ENCODE data around the gene KNDC1. TPM values are rescaled to one million over a fixed set of nuclear protein-coding genes. Genes with fewer than 3 reads are reported as not detected.
"Not testable (repeated sequence)": the region's sequence is repeated elsewhere in the genome, so short reads cannot be mapped to it uniquely, and the experiment has no call there.

Gene KNDC1
- total RNA-seq, 1 experiment from 2014 or later = 1.2 TPM

GRCh38 chr10:133263674-133264073 is 103.7 kb downstream of the KNDC1 start:
- intact Hi-C loops (cut with micrococcal nuclease; ENCODE audit: unreplicated experiment) = no loop called here
- Mint-ChIP-seq H3K36me3 (ENCODE audit: insufficient read depth, unreplicated experiment) (peaks cover 22% of the 10 kb centered on the region), H3K27ac (ENCODE audit: unreplicated experiment) (no peak overlapping the region), H3K27me3 (ENCODE audit: unreplicated experiment) (no peaks in the 10 kb centered on the region), H3K9me3 (ENCODE audit: low read depth, unreplicated experiment) (no peaks in the 10 kb centered on the region), H3K4me3 (ENCODE audit: low read depth, unreplicated experiment) (no peak overlapping the region), H3K4me1 (ENCODE audit: low read depth, unreplicated experiment) (peaks cover 19% of the 10 kb centered on the region)
- TF ChIP-seq CTCF (IDR thresholded peaks at IDR 0.05; ENCODE audit: unreplicated experiment) = no peak
- BruUV-seq (replicated peaks) = no TSS peak
- DNase-seq = no peak
- CTCF ChIA-PET = no interaction called here

- no peak overlapping the region for H3K4me3 Mint-ChIP-seq (ENCODE audit: low read depth, unreplicated experiment)
- no peak for TF ChIP-seq CTCF (IDR thresholded peaks at IDR 0.05; ENCODE audit: unreplicated experiment)
- CTCF ChIA-PET = no interaction called here
- H3K9me3 Mint-ChIP-seq (ENCODE audit: low read depth, unreplicated experiment) = no peaks in the 10 kb centered on the region
- BruUV-seq (replicated peaks) = no TSS peak
- peaks cover 12% of the 10 kb centered on the region for H3K4me1 Mint-ChIP-seq (ENCODE audit: low read depth, unreplicated experiment)
- peaks cover 15% of the 10 kb centered on the region for H3K36me3 Mint-ChIP-seq (ENCODE audit: insufficient read depth, unreplicated experiment)
- DNase-seq = no peak
- intact Hi-C loops (cut with micrococcal nuclease; ENCODE audit: unreplicated experiment) = no loop called here
- no peak overlapping the region for H3K27ac Mint-ChIP-seq (ENCODE audit: unreplicated experiment)
- no peaks in the 10 kb centered on the region for H3K27me3 Mint-ChIP-seq (ENCODE audit: unreplicated experiment)
Observed at GRCh38 chr10:133264461-133264860, 104.4 kb downstream of the KNDC1 start.

DNA sequence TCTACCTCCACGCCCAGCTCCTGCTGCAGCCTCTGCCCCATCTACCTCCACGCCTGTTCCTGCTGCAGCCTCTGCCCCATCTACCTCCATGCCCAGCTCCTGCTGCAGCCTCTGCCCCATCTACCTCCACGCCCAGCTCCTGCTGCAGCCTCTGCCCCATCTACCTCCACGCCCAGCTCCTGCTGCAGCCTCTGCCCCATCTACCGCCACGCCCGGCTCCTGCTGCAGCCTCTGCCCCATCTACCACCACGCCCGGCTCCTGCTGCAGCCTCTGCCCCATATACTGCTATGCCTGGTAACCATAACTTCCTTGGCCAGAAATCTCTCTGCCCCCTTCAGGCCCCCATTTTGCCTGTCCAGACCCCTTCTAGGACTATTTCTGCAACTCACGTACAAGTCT is 105.0 kb downstream of the KNDC1 start:
- H3K4me3 Mint-ChIP-seq (ENCODE audit: low read depth, unreplicated experiment); H3K27me3 Mint-ChIP-seq (ENCODE audit: unreplicated experiment); H3K4me1 Mint-ChIP-seq (ENCODE audit: low read depth, unreplicated experiment); BruUV-seq (replicated peaks); DNase-seq; H3K27ac Mint-ChIP-seq (ENCODE audit: unreplicated experiment); CTCF ChIA-PET; intact Hi-C loops (cut with micrococcal nuclease; ENCODE audit: unreplicated experiment); H3K9me3 Mint-ChIP-seq (ENCODE audit: low read depth, unreplicated experiment): not testable (repeated sequence)
- H3K36me3 Mint-ChIP-seq (ENCODE audit: insufficient read depth, unreplicated experiment) = peaks cover 12% of the 10 kb centered on the region

- no peak for TF ChIP-seq CTCF (IDR thresholded peaks at IDR 0.05; ENCODE audit: unreplicated experiment)
- Mint-ChIP-seq H3K4me1 (ENCODE audit: low read depth, unreplicated experiment) (no peaks in the 10 kb centered on the region), H3K9me3 (ENCODE audit: low read depth, unreplicated experiment) (no peaks in the 10 kb centered on the region), H3K4me3 (ENCODE audit: low read depth, unreplicated experiment) (no peak overlapping the region), H3K36me3 (ENCODE audit: insufficient read depth, unreplicated experiment) (peaks cover 7% of the 10 kb centered on the region), H3K27ac (ENCODE audit: unreplicated experiment) (no peak overlapping the region), H3K27me3 (ENCODE audit: unreplicated experiment) (no peaks in the 10 kb centered on the region)
- intact Hi-C loops (cut with micrococcal nuclease; ENCODE audit: unreplicated experiment) = no loop called here
- DNase-seq = no peak
- CTCF ChIA-PET = no interaction called here
- no TSS peak for BruUV-seq (replicated peaks)
Observed at GRCh38 chr10:133266056-133266795, 106.2 kb downstream of the KNDC1 start.

DNA sequence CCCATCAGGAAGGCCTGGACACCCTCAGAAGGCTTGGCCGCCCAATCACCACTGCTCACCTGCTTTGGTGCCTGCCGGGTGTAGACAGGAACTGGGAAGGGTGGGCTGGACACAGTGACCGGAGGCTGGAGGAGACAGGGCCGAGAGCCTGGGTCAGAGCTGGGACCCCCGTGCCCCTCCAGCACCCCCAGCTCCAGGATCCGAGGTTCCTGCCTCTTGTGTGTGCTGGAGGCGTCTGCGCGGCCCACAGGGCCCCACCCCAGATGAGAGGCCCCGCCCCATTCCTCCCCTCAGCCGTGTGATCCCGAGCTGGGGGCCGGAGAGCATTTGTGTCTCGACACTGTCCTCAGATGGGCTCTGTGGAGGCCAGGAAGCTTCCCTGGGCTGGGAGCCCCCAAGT is 107.3 kb downstream of the KNDC1 start:
- H3K9me3 Mint-ChIP-seq (ENCODE audit: low read depth, unreplicated experiment) = no peaks in the 10 kb centered on the region
- no peaks in the 10 kb centered on the region for H3K27me3 Mint-ChIP-seq (ENCODE audit: unreplicated experiment)
- no peak overlapping the region for H3K4me3 Mint-ChIP-seq (ENCODE audit: low read depth, unreplicated experiment)
- no peak for DNase-seq
- no peak overlapping the region for H3K27ac Mint-ChIP-seq (ENCODE audit: unreplicated experiment)
- H3K4me1 Mint-ChIP-seq (ENCODE audit: low read depth, unreplicated experiment) = no peaks in the 10 kb centered on the region
- peaks cover 11% of the 10 kb centered on the region for H3K36me3 Mint-ChIP-seq (ENCODE audit: insufficient read depth, unreplicated experiment)
- no TSS peak for BruUV-seq (replicated peaks)
- intact Hi-C loops (cut with micrococcal nuclease; ENCODE audit: unreplicated experiment) = no loop called here
- no peak for TF ChIP-seq CTCF (IDR thresholded peaks at IDR 0.05; ENCODE audit: unreplicated experiment)
- CTCF ChIA-PET = no interaction called here

Data from Calu3 (cell line).